Keratinocyte (primary cell): Measurements from ENCODE around the gene S100B.

Experiments used
- CTCF ChIP-seq, 3 experiments: IDR thresholded peaks in 1 of 3; conservative IDR thresholded peaks in 1 of 3; optimal IDR thresholded peaks in 1 of 3; 2 replicates in 2 of 3; 3 replicates in 1 of 3; pipeline versions ENCODE3 to v1.5.1; 2011; ENCODE audit warnings: low read length in 3 of 3, mild to moderate bottlenecking in 3 of 3, moderate library complexity in 2 of 3, control low read depth in 1 of 3, inconsistent platforms in 1 of 3; ENCODE audit not compliant: insufficient read depth in 2 of 3; ENCODE audit errors: extremely low read depth in 1 of 3
- EZH2 ChIP-seq: IDR thresholded peaks from one replicate; pipeline ENCODE4 v1.6.1; 2012; ENCODE audit warnings: inconsistent platforms, mild to moderate bottlenecking, low read length, moderate library complexity

GRCh38 chr21:46616656-46617055 lies 11.8 kb upstream of the S100B start:
- TF ChIP-seq CTCF (optimal IDR thresholded peaks at IDR 0.05 in 1 of 3, IDR thresholded peaks at IDR 0.05 in 1 of 3, conservative IDR thresholded peaks at IDR 0.05 in 1 of 3; ENCODE audit: extremely low read depth in 1 of 3, insufficient read depth in 2 of 3, low read length in 3 of 3) (no peak), EZH2 (no peak)
